CD14-positive monocyte (primary cell): Measurements from ENCODE around the gene TRIM9. TPM values are rescaled to one million over a fixed set of nuclear protein-coding genes. Genes with fewer than 3 reads are reported as not detected.

ENCODE experiments used
- DNase-seq, 3 donors: peaks; one replicate each; pipeline ENCODE4 v3.0.0-alpha.2; 2011 to 2022
- H2AFZ ChIP-seq: 2 replicates; pipeline ENCODE4 v1.6.0; 2012; ENCODE audit warnings: mild to moderate bottlenecking, low read depth, low read length, inconsistent platforms; ENCODE audit not compliant: insufficient read depth, poor library complexity, severe bottlenecking
- H3K27ac ChIP-seq, 2 donors: 1 replicate in 1 of 2; 2 replicates in 1 of 2; pipeline ENCODE4 v1.5.1; 2012 to 2013; ENCODE audit warnings: low read length in 2 of 2, control low read depth in 1 of 2, inconsistent platforms in 1 of 2, low read depth in 1 of 2, mild to moderate bottlenecking in 1 of 2
- H3K27me3 ChIP-seq, 2 donors: one replicate each; pipeline versions ENCODE4 v1.6.0 to v1.6.1; 2011 to 2013; ENCODE audit warnings: low read length in 2 of 2; ENCODE audit not compliant: control insufficient read depth in 2 of 2, insufficient read depth in 2 of 2
- H3K36me3 ChIP-seq, 2 donors: replicated peaks in 1 of 2; 1 replicate in 1 of 2; 2 replicates in 1 of 2; pipeline versions ENCODE4 v1.5.1 to v1.6.1; 2012 to 2013; ENCODE audit warnings: low read length in 2 of 2, control low read depth in 1 of 2, inconsistent platforms in 1 of 2, mild to moderate bottlenecking in 1 of 2; ENCODE audit not compliant: insufficient read depth in 2 of 2, control insufficient read depth in 1 of 2
- H3K4me1 ChIP-seq, 2 donors: 1 replicate in 1 of 2; 2 replicates in 1 of 2; pipeline versions ENCODE4 v1.5.1 to v1.6.1; 2012 to 2013; ENCODE audit warnings: low read length in 2 of 2, control low read depth in 1 of 2, inconsistent platforms in 1 of 2, mild to moderate bottlenecking in 1 of 2, moderate library complexity in 1 of 2; ENCODE audit not compliant: insufficient read depth in 2 of 2, control insufficient read depth in 1 of 2
- H3K4me2 ChIP-seq: replicated peaks from 2 replicates; pipeline ENCODE3; 2012; ENCODE audit warnings: low read length, moderate library complexity, mild to moderate bottlenecking; ENCODE audit not compliant: poor library complexity, severe bottlenecking; ENCODE audit errors: extremely low read depth
- H3K4me3 ChIP-seq, 3 experiments: fragments of 200-600 bp in 1 of 3; sonication (generic) in 1 of 3; replicated peaks in 1 of 3; 1 replicate in 2 of 3; 2 replicates in 1 of 3; pipeline ENCODE4 v1.5.1; 2011 to 2013; ENCODE audit warnings: low read length in 3 of 3, mild to moderate bottlenecking in 3 of 3, control low read depth in 2 of 3, low read depth in 2 of 3, inconsistent platforms in 1 of 3, moderate library complexity in 1 of 3
- H3K79me2 ChIP-seq: 2 replicates; pipeline ENCODE4 v1.6.0; 2012; ENCODE audit warnings: mild to moderate bottlenecking, control low read depth, inconsistent platforms, low read length, moderate library complexity; ENCODE audit not compliant: insufficient read depth
- H3K9ac ChIP-seq: 2 replicates; pipeline ENCODE4 v1.6.0; 2017; ENCODE audit warnings: low read length, mild to moderate bottlenecking; ENCODE audit not compliant: insufficient read depth, poor library complexity, severe bottlenecking
- H3K9me3 ChIP-seq, 2 donors: replicated peaks in 1 of 2; 1 replicate in 1 of 2; 2 replicates in 1 of 2; pipeline versions ENCODE4 v1.5.1 to v1.6.1; 2012 to 2013; ENCODE audit warnings: low read length in 2 of 2, control low read depth in 1 of 2; ENCODE audit not compliant: control insufficient read depth in 1 of 2, insufficient read depth in 1 of 2
- H4K20me1 ChIP-seq: 2 replicates; pipeline ENCODE4 v1.6.0; 2012; ENCODE audit warnings: mild to moderate bottlenecking, low read length, control low read depth, moderate library complexity; ENCODE audit not compliant: insufficient read depth
- H3K27ac Mint-ChIP-seq, 7 donors: one replicate each; pipeline ENCODE4 v1.8.0; 2020; ENCODE audit warnings: mild to moderate bottlenecking in 7 of 7, mixed read lengths in 7 of 7, moderate library complexity in 6 of 7, inconsistent platforms in 2 of 7
- H3K27me3 Mint-ChIP-seq, 3 donors: one replicate each; pipeline ENCODE4 v1.8.0; 2021 to 2022; ENCODE audit warnings: low read depth in 3 of 3, mild to moderate bottlenecking in 3 of 3, mixed read lengths in 3 of 3, moderate library complexity in 3 of 3, inconsistent platforms in 1 of 3
- H3K36me3 Mint-ChIP-seq, 2 donors: one replicate each; pipeline ENCODE4 v1.8.0; 2020; ENCODE audit warnings: mixed read lengths in 2 of 2, inconsistent platforms in 1 of 2, mild to moderate bottlenecking in 1 of 2
- H3K4me1 Mint-ChIP-seq: one replicate; pipeline ENCODE4 v1.8.0; 2020; ENCODE audit warnings: mild to moderate bottlenecking, mixed read lengths
- H3K4me3 Mint-ChIP-seq, 2 donors: one replicate each; pipeline ENCODE4 v1.8.0; 2020; ENCODE audit warnings: mild to moderate bottlenecking in 2 of 2, mixed read lengths in 2 of 2, moderate library complexity in 1 of 2
- H3K9me3 Mint-ChIP-seq, 7 donors: one replicate each; pipeline ENCODE4 v1.8.0; 2020 to 2022; ENCODE audit warnings: mixed read lengths in 7 of 7, mild to moderate bottlenecking in 6 of 7, moderate library complexity in 6 of 7, inconsistent platforms in 2 of 7
- CTCF ChIP-seq: fragments of 200-600 bp; IDR thresholded peaks from one replicate; pipeline ENCODE4 v1.8.0; 2022; ENCODE audit warnings: antibody characterized with exemption, mild to moderate bottlenecking
- WGBS: methylation state at CpG from one replicate; pipeline ENCODE4 v1.1.5; 2013; ENCODE audit warnings: missing lambda C conversion rate; ENCODE audit not compliant: insufficient coverage; 5-methylcytosine and 5-hydroxymethylcytosine counted together
- intact Hi-C, 2 donors: fragments of 100-400 bp; cut with micrococcal nuclease; formaldehyde crosslinking; loops; one replicate each; pipeline versions ENCODE4 v1.15.0 to v1.15.1; 2023
- polyA plus RNA-seq, 3 donors: library from polyadenylated mRNA; depleted of rRNA in 1 of 3; unstranded in 2 of 3; stranded (reverse) in 1 of 3; fragments of 300-500 nt in 2 of 3; fragments of >200 nt in 1 of 3; fragmentation: Illumina TruSeq in 2 of 3; gene quantifications; 1 replicate in 2 of 3; 2 replicates in 1 of 3; pipeline ENCODE4 v1.2.3, GENCODE V29; 2012 to 2021

The TRIM9 gene
- polyA plus RNA-seq, 3 donors: 0.01 TPM; not detected in 2

- TF ChIP-seq CTCF: no peak
- 94% methylated on average over 2 of the region's 2 CpGs for WGBS
- intact Hi-C loops: no loop called here
Observed at GRCh38 chr14:50999726-51000125, 95.2 kb downstream of the TRIM9 start.

GRCh38 chr14:50998612-50999011 lies 96.3 kb downstream of the TRIM9 start:
- intact Hi-C loops: no loop called here
- no peak overlapping the region for H3K4me2 ChIP-seq
- H3K36me3 Mint-ChIP-seq: no peaks in the 10 kb centered on the region
- H3K9me3 Mint-ChIP-seq: peaks cover 0 to 1% (median 0%) of the 10 kb centered on the region in 7 donors
- no peak overlapping the region for H3K9ac ChIP-seq
- H4K20me1 ChIP-seq: no peaks in the 10 kb centered on the region
- no peaks in the 10 kb centered on the region for H3K79me2 ChIP-seq
- H3K4me1 ChIP-seq: no peaks in the 10 kb centered on the region
- no peak overlapping the region for H3K4me3 ChIP-seq
- peaks cover 0 to 3% (median 1%) of the 10 kb centered on the region in 3 donors for H3K27me3 Mint-ChIP-seq
- H3K4me3 Mint-ChIP-seq: no peak overlapping the region
- DNase-seq: no peak
- H3K9me3 ChIP-seq: no peaks in the 10 kb centered on the region
- no peak for TF ChIP-seq CTCF
- no peak overlapping the region for H2AFZ ChIP-seq
- no peak overlapping the region for H3K27ac Mint-ChIP-seq
- peaks cover 2% of the 10 kb centered on the region for H3K4me1 Mint-ChIP-seq
- no peaks in the 10 kb centered on the region for H3K27me3 ChIP-seq
- H3K27ac ChIP-seq: no peak overlapping the region
- H3K36me3 ChIP-seq: no peaks in the 10 kb centered on the region
- no CpG with 5 or more reads among the region's 4 CpGs for WGBS

More at GRCh38 chr14:50999726-51000125, 95.2 kb downstream of the TRIM9 start:
- no peaks in the 10 kb centered on the region for H3K36me3 Mint-ChIP-seq
- peaks cover 0 to 1% (median 0%) of the 10 kb centered on the region in 7 donors for H3K9me3 Mint-ChIP-seq
- Histone ChIP-seq H3K4me2 (no peak overlapping the region), H2AFZ (peak overlapping the region; percentile 2), H3K79me2 (no peaks in the 10 kb centered on the region), H3K27me3 (no peaks in the 10 kb centered on the region), H3K9ac (no peak overlapping the region), H3K4me3 (no peak overlapping the region), H3K27ac (no peak overlapping the region), H3K9me3 (no peaks in the 10 kb centered on the region), H3K4me1 (peaks cover 4 to 5% of the 10 kb centered on the region in 2 donors), H3K36me3 (no peaks in the 10 kb centered on the region), H4K20me1 (no peaks in the 10 kb centered on the region)
- H3K27me3 Mint-ChIP-seq: peaks cover 0 to 3% (median 1%) of the 10 kb centered on the region in 3 donors
- peaks cover 9% of the 10 kb centered on the region for H3K4me1 Mint-ChIP-seq
- H3K27ac Mint-ChIP-seq: no peak overlapping the region
- no peak for DNase-seq
- no peak overlapping the region for H3K4me3 Mint-ChIP-seq
